GM19025 (cell line): ENCODE results near the gene GAL3ST1.
"Not testable (repeated sequence)": the region's sequence is repeated elsewhere in the genome, so short reads cannot be mapped to it uniquely, and the experiment has no call there.

ENCODE experiments used
- ATAC-seq: cut with Tn5 transposase; IDR thresholded peaks from one replicate; pipeline ENCODE4 v1.9.1; 2021; ENCODE audit warnings: mild to moderate bottlenecking, low read depth, moderate library complexity; ENCODE audit not compliant: unreplicated experiment

GAL3ST1 gene, protein sequence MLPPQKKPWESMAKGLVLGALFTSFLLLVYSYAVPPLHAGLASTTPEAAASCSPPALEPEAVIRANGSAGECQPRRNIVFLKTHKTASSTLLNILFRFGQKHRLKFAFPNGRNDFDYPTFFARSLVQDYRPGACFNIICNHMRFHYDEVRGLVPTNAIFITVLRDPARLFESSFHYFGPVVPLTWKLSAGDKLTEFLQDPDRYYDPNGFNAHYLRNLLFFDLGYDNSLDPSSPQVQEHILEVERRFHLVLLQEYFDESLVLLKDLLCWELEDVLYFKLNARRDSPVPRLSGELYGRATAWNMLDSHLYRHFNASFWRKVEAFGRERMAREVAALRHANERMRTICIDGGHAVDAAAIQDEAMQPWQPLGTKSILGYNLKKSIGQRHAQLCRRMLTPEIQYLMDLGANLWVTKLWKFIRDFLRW

GRCh38 chr22:30574095-30574981 is at the start of gene GAL3ST1:
GAL3ST1 (minus strand) TSS chr22:30574665; CDS start chr22:30557392, 17,273 bp downstream.
- ATAC-seq, result no peak

DNA sequence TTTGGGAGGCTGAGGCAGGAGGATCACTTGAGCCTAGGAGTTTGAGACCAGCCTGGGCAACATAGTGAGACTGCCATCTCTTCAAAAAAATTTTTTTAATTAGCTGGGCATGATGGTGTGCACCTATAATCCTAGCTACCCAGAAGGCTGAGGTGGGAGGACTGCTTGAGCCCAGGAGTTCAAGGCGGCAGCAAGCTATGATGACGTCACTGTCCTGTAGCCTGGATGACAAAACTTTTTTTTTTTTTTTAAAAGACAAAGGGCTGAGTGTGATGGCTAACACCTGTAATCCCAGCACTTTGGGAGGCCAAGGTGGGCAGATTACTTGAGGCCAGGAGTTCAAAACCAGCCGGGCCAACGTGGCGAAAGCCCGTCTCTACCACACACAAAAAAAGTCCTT is 45.4 kb upstream of the GAL3ST1 start:
- ATAC-seq, result not testable (repeated sequence)

- ATAC-seq, result no peak
Measured at GRCh38 chr22:30617819-30618218, 43.4 kb upstream of the GAL3ST1 start.

GRCh38 chr22:30615543-30615954 is 41.1 kb upstream of the GAL3ST1 start:
- no peak for ATAC-seq

DNA sequence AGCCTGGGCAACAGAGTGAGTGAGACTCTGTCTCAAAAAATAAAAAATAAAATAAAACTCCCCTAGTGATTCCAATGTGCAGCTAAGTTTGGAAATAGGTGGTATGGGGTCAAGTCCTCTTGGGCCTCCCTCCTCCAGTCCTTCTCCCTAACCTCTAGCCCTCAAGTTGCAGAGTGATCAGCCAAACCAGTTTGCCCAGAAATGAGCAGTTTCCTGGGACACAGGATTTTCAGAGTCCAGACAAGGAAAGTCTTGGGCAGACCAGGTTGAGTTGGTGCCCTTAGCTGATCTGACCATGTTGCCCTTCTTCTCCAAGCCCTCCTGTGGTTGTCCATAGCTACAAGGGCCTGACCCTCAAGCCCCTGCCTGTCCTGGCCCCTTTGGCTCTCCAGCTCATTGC is 40.4 kb upstream of the GAL3ST1 start:
- ATAC-seq, result no peak

DNA sequence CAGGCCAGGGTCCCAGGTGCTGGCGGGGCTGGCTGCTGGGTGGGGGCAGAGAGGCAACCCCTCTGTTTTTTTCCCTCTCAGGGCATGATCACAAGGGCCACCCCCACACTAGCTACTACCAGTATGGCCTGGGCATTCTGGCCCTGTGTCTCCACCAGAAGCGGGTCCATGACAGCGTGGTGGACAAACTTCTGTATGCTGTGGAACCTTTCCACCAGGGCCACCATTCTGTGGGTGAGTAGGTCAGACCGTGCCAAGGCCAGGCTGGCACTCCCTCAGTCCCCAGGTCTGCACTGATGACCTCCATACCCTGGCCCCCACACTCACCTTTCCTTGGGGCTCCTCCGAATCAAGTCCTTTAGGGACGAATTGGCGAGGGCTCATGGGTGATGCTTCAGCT is 39.8 kb upstream of the GAL3ST1 start:
- ATAC-seq, result no peak

DNA sequence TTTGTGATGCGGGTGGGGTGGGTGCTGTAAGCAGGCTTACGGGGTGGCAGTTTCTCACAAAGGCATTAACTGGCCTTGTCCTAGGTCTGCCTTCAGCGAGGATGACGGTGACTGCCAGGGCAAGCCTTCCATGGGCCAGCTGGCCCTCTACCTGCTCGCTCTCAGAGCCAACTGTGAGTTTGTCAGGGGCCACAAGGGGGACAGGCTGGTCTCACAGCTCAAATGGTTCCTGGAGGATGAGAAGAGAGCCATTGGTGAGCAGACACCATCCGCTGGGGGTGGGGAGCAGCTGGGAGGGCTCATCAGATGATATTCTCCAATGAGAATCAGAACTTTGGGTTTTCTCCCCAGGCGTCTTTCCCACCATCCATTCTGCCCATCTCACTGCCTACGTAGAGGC is 38.3 kb upstream of the GAL3ST1 start:
- ATAC-seq, result no peak

DNA sequence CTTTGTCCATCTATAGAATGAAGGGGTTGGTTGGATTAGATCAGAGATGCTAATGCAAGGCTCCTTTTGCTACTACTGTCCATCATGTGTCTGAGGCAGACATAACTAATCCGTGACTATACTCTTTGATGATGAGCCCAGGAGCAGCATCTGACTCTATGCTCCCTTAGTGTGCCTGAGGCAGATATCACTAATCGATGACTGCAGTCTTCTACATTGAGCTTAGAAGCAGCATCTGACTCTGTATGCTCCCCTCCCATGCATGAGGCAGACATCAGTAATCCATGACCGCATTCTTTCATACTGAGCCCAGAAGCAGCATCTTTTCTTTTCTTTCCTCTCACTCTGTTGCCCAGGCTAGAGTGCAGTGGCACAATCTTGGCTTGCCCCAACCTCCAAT is 36.7 kb upstream of the GAL3ST1 start:
- ATAC-seq, result no peak

DNA sequence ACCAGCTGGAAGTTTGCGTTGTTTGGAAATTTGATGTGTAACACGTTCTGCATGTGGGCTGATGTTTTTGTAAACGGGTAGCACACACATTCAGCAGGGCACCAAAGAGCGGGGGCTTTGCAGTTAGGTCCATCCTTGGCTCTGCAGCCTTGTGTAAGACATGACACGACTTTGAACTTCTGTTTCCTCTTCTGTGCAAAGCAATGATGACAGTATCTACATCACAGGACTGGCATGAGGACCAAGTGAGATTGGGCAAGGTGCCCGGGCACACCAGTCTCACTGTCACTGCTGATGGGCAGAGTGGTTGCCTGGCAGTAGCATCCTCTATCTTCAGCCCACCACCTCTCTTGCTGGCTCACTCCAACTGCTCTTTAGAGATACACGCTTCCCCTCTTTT is 35.8 kb upstream of the GAL3ST1 start:
- ATAC-seq, result no peak

- ATAC-seq, result peak; percentile 46
Measured at GRCh38 chr22:30609260-30610185, 35.1 kb upstream of the GAL3ST1 start.

- ATAC-seq, result no peak
Measured at GRCh38 chr22:30607939-30608338, 33.5 kb upstream of the GAL3ST1 start.

GRCh38 chr22:30607300-30607930 is 33.0 kb upstream of the GAL3ST1 start:
- ATAC-seq, result no peak

DNA sequence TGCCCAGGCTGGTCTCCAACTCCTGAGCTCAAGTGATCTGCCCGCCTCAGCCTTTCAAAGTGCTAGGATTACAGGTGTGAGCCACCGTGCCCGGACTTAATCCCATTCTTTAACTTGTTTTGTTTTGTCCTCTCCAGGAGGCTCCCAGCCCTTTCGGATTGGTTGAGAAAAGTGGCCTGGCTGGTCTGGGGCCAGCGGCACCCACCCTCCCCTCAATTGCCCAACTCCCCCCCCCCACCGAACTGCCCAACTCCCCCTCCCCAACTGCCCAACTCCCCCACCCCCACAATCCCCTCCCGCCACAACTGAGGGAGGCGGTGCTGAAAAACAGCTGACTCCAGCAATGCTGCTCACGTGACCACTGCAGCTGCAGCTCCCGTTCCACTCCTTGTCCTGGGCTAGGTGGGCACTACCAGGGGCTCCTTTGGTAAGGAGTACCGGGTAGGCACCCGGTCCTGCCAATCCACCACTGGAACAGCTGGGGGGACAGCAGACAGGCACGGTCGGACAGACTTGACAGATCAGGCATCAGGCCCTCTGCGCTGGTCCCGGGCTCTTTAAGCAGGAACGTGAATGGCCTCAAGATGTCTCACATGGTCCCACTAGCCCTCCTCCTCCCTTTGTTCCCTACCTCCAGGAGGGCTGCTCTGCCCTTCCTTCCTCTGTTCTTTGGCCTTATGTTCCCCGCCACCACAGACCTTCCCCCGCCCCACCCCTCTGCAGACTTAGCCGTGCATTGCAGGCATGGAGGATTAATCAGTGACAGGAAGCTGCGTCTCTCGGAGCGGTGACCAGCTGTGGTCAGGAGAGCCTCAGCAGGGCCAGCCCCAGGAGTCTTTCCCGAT is 32.2 kb upstream of the GAL3ST1 start, which contains the start of gene TCN2:
Gene TCN2 (plus strand): TSS at position 720 of the 845 bp plus-strand sequence. CDS start 158 bp downstream, outside the sequence.
- ATAC-seq, result peak; percentile 36

- no peak for ATAC-seq
Measured at GRCh38 chr22:30605449-30606110, 31.1 kb upstream of the GAL3ST1 start.

- no peak for ATAC-seq
Measured at GRCh38 chr22:30604723-30605122, 30.3 kb upstream of the GAL3ST1 start.

DNA sequence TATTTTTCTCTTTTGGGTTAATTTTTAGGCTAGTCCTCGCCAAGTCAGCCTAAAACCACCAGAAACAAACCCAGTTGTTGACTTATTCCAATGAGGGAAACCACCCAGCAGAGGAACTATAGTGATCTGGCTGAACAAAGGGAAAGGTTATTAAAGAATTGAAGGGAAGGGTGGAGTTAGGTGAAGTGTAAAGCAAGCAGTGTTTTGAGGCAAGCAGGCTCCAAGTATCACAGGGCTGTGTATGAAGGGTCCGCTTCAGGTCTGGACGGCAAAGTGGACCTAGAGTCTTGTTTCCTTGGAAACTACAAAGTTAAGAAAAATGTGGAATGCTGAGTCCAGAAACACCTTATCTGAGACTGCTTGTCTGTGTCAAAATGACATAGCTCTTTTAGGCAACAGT is 29.3 kb upstream of the GAL3ST1 start:
- no peak for ATAC-seq

- no peak for ATAC-seq
Measured at GRCh38 chr22:30602049-30602448, 27.6 kb upstream of the GAL3ST1 start.

DNA sequence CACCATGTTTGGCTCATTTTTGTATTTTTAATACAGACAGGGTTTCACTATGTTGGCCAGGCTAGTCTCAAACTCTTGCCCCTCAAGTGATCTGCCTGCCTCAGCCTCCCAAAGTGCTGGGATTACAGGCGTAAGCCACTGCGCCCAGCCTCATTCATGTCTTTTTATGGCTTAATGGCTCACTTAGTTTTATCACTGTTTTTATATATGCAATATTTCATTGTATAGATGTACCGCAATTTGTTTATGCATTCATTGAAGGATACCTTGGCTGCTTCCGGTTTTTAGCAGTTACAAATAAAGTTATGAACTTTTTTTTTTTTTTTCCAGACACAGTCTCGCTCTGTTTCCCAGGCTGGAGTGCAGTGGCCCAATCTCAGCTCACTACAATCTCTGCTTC is 27.0 kb upstream of the GAL3ST1 start:
- no peak for ATAC-seq
